ENCODE results near the gene PRRX1.

DNA sequence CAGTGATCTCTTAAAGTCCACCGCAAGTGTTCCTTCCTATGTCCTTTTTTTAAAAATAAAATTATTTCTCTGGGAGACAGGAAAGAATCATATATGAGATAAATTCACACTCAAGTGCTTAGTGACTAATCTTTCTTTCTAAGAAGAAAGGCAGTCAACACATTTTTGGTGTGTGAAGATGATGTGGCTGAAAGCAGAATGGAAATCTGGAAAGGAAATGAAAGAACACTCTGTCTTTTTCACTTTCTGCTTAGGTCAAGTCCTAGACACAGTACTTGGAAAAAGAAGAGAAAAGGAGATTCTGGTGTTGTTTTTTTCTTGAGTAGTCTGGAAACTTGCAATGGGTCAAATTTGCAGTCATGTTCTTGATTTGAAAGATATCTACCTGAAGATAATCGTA, 45.5 kb upstream of the PRRX1 start:
- TF ChIP-seq SP1 (IDR thresholded peaks at IDR 0.05) (no peak), PKNOX1 (IDR thresholded peaks at IDR 0.05) (no peak), CTBP1 (IDR thresholded peaks at IDR 0.05; ENCODE audit: borderline replicate concordance) (no peak), BHLHE40 (IDR thresholded peaks at IDR 0.05; ENCODE audit: borderline replicate concordance) (no peak), ARNT (IDR thresholded peaks at IDR 0.05) (no peak), FOXM1 (IDR thresholded peaks at IDR 0.05; ENCODE audit: borderline replicate concordance) (no peak), SUZ12 (IDR thresholded peaks at IDR 0.05) (no peak), FOXK2 (IDR thresholded peaks at IDR 0.05) (no peak), ELF4 (IDR thresholded peaks at IDR 0.05) (no peak), ZNF384 (IDR thresholded peaks at IDR 0.05) (no peak), TARDBP (IDR thresholded peaks at IDR 0.05) (no peak), HDGF (IDR thresholded peaks at IDR 0.05; ENCODE audit: borderline replicate concordance) (no peak), FOXA1 (IDR thresholded peaks at IDR 0.05) (no peak), NFRKB (IDR thresholded peaks at IDR 0.05) (no peak)

All from HEK293T (cell line).